AG04449 (cell line): ENCODE measurements around the gene HAND2.

Experiments used
- CTCF ChIA-PET: fragments of 350-600 bp; formaldehyde crosslinking; extraction: SDS; loops from one replicate; lab custom pipeline; 2021; ENCODE audit warnings: antibody characterized with exemption; lab: Yijun Ruan, JAX
- POLR2A ChIA-PET: fragments of 400-600, 350-600 bp; formaldehyde crosslinking; extraction: SDS; loops from one replicate; lab custom pipeline; 2020; ENCODE audit warnings: antibody characterized with exemption, inconsistent platforms; lab: Yijun Ruan, JAX
- DNase-seq: peaks from one replicate; pipeline ENCODE4 v3.0.0-alpha.2; 2010; ENCODE audit warnings: low read depth, low spot score
- H3K4me3 ChIP-seq: 2 replicates; pipeline ENCODE4 v1.5.1; 2011; ENCODE audit warnings: low read depth, mild to moderate bottlenecking, control low read depth, low read length
- TF ChIP-seq, protein P1 (sequence below): IDR thresholded peaks from one replicate; pipeline ENCODE4 v1.5.1; 2011; ENCODE audit warnings: mild to moderate bottlenecking, moderate library complexity, low read length, control low read depth, inconsistent platforms; ENCODE audit not compliant: insufficient read depth; ENCODE audit errors: missing control alignments

Gene HAND2

DNA sequence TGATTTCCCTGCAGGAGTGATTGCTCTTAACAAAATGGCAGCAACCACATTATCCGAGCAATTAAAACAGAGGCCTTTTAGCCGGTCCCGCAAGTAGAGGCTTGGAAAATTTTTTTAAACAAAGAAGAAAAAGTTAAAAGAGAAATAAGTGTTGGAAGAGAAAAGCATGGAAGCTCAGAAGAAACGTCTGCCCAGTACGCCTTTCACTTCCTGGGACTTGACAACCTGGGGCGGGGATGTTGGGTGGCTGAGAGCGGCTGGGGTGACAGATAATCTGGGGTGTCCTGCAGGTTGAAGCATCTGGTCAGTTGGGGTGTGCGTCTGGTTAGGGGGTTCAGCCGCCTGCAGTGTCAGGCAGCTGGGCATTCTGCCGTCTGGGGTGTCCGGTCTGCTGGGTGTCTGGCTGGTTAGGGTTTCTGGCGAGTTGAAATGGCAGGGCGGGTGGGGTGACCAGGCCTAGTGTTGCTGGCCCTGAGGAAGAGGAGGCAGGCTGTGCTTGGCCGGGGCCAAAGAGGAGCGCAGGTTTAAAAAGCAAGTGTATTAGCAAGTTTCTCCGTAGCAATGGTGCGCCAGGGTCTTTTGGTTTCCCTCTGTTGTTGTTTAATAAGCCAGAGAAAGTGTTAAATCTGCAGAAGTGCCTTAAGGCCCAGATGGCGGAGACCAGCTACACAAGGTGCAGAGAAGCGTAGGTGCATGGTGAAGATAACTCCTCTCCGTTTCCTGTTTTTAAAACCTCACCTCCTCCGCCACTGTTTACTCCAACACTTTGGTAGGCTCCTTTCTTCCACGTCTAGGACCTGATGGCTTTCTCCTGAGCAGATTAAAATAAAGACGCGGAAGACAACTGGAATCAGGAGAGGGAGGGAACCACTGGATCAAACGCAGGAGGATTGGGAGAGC, 5.6 kb downstream of the HAND2 start:
- ChIA-PET POLR2A (no interaction called here), CTCF (interaction anchor here (1.9 kb wide), 1 partner anchor 104 kb away, joined by 5 read pairs; no protein-coding TSS in a partner anchor)
- H3K4me3 ChIP-seq: no peak overlapping the region
- TF ChIP-seq, protein P1, sequence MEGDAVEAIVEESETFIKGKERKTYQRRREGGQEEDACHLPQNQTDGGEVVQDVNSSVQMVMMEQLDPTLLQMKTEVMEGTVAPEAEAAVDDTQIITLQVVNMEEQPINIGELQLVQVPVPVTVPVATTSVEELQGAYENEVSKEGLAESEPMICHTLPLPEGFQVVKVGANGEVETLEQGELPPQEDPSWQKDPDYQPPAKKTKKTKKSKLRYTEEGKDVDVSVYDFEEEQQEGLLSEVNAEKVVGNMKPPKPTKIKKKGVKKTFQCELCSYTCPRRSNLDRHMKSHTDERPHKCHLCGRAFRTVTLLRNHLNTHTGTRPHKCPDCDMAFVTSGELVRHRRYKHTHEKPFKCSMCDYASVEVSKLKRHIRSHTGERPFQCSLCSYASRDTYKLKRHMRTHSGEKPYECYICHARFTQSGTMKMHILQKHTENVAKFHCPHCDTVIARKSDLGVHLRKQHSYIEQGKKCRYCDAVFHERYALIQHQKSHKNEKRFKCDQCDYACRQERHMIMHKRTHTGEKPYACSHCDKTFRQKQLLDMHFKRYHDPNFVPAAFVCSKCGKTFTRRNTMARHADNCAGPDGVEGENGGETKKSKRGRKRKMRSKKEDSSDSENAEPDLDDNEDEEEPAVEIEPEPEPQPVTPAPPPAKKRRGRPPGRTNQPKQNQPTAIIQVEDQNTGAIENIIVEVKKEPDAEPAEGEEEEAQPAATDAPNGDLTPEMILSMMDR: no peak
- DNase-seq: no peak

DNA sequence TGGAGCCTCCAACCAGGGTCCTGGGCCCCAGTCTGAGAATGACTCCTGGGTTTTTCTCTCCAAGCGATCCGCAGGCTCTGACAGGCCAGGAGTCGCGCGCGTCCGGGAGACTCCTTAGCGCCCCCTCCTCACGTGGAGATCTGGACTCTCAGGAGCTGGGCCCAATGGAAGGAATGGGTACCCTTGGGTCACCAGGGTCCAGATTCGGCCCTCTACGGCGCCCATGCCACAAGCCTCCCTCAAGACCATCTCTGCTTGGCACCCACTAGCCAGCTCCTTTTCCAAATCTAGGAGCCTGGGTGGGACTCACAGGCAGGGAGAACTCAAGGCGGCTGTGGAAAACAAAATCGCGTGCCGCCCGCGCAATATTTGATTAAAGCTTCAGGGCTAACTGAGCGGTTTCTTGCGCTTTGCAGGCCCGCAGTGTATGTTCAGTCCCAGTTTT, 7.1 kb downstream of the HAND2 start:
- ChIA-PET CTCF (interaction anchor here (0.9 to 3.1 kb wide), 8 partner anchors 14 to 467 kb away, joined by 3 to 15 read pairs (median 4); no protein-coding TSS in a partner anchor), POLR2A (interaction anchor here (0.6 kb wide), 1 partner anchor 189 kb away, joined by 3 read pairs; the partner anchor contains the start of gene HMGB2)
- H3K4me3 ChIP-seq: peak overlapping the region; percentile 64
- TF ChIP-seq, protein P1: no peak
- no peak for DNase-seq

DNA sequence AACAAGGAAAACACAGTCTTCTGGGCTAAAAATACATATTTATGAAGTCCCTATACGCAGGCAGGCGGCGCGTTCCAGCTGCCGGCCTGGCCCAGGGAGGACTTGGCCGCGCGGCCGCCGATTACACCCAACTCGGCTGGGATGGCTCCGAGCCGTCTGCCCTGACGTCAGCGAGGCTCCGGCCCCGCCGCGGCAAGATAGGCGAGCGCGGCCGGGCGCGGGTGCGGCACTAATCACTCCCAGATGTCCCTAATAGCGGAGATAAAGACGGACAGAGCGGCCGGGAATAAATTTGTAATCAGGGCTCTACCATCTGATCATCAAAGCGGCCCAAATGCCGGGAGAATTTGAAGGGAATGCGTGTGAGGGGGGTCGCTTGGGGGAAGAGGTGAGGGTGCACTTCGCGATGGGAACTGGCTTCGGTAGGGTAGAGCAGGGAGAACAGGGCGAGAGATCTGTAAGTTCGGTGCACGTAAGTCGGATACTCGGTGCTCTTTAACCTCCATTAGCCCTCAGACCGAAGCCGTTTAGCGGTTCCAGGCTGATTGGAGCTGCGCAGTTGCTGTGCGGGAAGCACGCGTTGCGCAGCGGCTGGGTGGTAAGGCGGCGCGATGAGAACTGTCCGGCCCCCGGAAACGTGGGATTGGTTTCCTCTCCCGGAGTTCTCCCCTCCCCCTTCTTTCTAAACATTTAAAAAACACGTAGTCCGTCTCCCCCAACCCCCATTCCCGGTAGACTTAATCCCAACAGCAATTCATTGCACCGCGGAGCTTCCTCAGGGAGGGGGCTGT, 7.7 kb downstream of the HAND2 start:
- H3K4me3 ChIP-seq: peak overlapping the region; percentile 64
- TF ChIP-seq, protein P1: no peak
- POLR2A ChIA-PET: no interaction called here
- CTCF ChIA-PET: interaction anchor here (0.9 to 3.1 kb wide), 8 partner anchors 13 to 204 kb away, joined by 3 to 15 read pairs (median 3); no protein-coding TSS in a partner anchor
- DNase-seq: peak; percentile 40

DNA sequence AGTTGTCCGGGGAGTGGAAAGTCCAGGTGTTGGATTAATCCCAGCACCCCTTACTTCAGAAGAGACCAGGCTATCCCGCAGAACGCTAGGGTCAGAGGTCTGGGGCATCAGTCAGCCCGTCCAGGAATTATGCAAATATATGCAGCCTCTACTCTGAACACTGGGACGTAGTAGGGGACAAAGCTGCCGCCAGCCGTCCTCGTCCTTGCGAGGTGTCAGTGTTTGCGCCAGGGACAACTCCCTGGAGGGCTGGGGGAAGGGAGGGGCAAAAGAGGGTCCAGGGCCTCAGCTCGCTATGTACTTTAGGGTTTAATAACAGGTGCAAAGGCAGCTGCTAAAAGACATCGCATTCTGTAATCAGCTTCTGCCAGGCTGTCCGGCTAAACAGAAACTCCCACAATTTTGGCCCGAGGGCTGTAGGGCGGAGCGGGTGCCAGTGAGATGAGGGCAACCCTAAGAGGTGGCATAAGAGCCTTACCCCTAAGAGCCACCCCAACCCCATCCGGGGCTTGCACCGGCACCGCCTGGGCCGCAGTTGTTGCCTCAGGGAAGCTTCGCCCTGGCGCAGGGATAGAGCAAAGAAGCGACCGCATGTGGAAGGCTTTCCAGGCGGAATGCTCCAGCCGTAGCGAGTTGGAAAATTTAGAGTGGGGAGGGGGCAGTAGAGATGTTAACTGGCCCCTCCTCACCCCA, 8.4 kb downstream of the HAND2 start:
- TF ChIP-seq, protein P1: no peak
- H3K4me3 ChIP-seq: peak overlapping the region; percentile 64
- DNase-seq: no peak
- ChIA-PET POLR2A (no interaction called here), CTCF (interaction anchor here (1.2 to 3.1 kb wide), 3 partner anchors 13 to 27 kb away, joined by 3 to 15 read pairs (median 5); no protein-coding TSS in a partner anchor)

DNA sequence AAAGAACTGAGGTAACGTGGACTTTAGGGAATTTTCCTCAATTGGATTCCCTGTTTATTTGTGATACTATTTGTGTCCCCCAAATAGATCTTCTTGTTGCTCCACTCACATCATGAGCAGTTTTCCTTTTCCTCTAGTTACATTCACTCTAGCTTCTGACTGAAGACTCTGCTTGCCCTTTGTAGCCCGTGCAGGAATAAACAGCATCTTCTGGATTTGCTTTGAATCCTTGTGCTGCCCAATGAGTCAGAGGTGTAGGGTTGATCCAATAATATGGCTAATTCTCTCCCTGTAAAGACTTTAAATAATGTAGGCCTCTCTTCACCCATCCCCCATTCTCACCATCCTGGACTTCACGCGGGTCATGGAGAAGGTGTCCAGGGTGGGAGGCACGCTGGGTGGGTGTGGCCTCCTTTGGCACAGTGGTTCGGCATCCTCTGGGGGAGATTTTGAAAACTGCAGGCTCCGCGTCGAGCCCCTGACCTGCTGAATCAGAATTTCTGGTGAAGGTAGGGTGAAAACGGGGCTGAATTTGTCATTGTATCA, 9.0 kb downstream of the HAND2 start:
- ChIA-PET CTCF (interaction anchor here (1.2 to 3.1 kb wide), 5 partner anchors 12 to 469 kb away, joined by 3 to 15 read pairs (median 5); no protein-coding TSS in a partner anchor), POLR2A (no interaction called here)
- TF ChIP-seq, protein P1: no peak
- H3K4me3 ChIP-seq: no peak overlapping the region
- DNase-seq: no peak
